HG02759 (cell line): ENCODE measurements around the gene NECTIN3.

Experiments
- ATAC-seq: cut with Tn5 transposase; IDR thresholded peaks from one replicate; pipeline ENCODE4 v1.9.1; 2021; ENCODE audit warnings: mild to moderate bottlenecking, moderate library complexity; ENCODE audit not compliant: unreplicated experiment

NECTIN3 gene, protein sequence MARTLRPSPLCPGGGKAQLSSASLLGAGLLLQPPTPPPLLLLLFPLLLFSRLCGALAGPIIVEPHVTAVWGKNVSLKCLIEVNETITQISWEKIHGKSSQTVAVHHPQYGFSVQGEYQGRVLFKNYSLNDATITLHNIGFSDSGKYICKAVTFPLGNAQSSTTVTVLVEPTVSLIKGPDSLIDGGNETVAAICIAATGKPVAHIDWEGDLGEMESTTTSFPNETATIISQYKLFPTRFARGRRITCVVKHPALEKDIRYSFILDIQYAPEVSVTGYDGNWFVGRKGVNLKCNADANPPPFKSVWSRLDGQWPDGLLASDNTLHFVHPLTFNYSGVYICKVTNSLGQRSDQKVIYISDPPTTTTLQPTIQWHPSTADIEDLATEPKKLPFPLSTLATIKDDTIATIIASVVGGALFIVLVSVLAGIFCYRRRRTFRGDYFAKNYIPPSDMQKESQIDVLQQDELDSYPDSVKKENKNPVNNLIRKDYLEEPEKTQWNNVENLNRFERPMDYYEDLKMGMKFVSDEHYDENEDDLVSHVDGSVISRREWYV

DNA sequence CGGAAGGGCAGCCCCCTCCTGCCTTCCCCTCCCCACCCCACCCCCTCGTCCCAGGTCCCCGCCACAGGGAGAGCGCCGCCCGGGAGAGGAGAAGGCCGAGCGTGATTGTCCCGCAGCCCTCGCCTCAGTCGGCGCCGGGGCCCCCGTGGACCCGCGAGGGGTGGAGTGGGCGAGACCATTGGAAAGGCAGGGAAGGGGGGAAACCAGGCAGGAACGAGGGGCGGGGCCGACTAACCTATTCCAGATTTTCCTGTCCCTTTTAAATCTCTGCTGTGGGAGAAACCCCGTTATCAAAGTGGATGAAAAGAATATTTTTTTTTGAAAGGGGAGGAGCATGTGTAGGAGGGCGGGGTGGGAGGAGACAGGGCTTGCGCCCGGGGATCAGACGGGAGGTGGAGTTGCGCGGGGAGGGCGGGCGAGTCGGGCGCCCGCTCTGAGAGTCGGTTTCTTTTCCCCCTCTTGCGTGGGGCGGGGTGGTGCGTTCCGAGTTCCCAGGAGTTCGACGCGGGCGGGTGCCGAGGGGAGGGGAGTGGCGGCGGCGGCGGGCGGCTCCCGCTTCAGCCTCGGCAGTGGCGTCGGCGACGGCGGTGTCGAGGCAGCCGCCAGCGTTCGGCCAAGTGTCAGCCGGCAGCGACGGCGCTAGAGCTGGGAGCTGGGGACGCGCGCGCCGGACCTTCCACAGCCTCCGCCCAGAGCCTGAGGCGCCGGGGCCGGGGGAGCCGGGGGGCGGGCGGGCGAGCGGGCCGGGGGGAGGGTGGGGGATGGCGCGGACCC lies at the start of gene NECTIN3:
NECTIN3 (plus strand) TSS at position 560 of the 774 bp plus-strand sequence; CDS start at position 762, 202 bp downstream.
- peak; percentile 86 for ATAC-seq

DNA sequence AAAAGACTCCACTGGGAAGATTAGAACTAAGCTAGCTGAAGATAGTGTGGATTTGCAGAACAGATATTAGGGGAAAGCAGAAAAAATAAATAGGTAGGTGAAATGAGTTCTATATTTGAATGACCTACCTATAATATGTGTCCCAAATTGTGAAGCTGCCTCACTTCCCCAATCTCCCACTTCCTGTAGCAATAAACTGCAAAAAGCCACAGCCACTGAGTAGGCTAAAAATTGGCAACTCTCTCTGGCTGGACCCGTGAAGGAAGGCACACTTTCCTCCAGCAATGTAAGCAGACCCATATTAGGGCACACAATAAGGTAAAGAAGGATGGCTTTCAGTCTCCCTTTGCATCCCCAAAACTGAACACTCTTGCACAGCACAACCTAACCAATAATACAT lies 43.7 kb upstream of the NECTIN3 start:
- no peak for ATAC-seq

- ATAC-seq = no peak
Observed at GRCh38 chr3:111031538-111031937, 40.1 kb upstream of the NECTIN3 start.

- no peak for ATAC-seq
Observed at GRCh38 chr3:111032677-111033076, 38.9 kb upstream of the NECTIN3 start.

DNA sequence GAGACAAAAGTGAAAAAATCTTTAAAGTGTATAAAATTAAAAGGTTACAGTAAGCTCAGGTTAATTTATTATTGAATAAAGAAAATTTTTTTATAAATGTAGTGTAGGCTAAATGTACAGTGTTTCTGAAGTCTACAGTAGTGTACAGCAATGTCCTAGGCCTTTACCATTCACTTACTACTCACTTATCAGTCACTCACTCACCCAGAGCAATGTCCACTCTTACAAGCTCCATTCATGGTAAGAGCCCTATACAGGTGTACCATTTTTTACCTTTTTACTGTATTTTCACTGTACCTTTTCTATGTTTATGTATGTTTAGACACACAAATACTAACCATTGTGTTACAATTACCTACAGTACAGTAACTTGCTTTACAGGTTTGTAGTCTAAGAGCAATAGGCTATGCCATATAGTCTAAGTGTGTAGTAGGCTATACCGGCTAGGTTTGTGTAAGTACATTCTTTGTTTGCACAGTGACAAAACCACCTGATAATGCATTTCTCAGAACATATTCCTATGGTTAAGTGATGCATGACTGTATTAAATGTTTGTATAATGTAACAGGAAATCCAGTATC lies 38.1 kb upstream of the NECTIN3 start:
- ATAC-seq = no peak

DNA sequence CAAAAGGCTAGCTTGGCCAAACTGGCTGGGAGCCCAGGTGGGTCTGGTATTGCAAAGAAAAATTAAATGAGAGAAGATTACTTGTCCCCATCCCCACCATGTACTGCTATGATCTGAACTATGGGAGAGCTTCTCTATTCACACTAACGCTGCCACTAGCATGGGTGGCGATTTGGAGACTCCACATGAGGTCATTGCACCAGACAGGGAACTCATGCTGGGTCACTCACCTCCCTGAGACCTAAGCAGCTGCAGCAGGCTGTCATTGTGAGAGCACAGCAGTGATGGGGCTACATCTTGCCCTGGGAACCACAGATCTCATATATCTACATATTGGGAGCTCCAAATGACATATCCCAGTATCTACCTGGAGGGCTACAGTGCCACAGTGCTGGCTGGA lies 36.3 kb upstream of the NECTIN3 start:
- ATAC-seq = no peak

GRCh38 chr3:111035902-111036301 lies 35.7 kb upstream of the NECTIN3 start:
- no peak for ATAC-seq

DNA sequence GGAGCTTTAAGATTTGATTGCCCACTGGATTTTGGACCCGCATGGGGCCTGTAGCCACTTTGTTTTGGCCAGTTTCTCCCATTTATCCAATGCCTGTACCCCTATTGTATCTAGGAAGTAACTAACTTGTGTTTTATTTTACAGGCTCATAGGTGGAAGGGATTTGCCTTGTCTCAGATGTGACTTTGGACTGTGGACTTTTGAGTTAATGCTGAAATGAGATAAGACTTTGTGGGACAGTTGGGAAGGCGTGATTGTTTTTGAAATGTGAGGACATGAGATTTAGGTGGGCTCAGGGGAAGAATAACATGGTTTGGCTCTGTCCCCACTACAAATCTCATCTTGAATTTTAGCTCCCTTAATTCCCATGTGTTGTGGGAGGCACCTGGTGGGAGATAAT lies 30.7 kb upstream of the NECTIN3 start:
- ATAC-seq = no peak

- no peak for ATAC-seq
Observed at GRCh38 chr3:111045564-111045963, 26.1 kb upstream of the NECTIN3 start.

DNA sequence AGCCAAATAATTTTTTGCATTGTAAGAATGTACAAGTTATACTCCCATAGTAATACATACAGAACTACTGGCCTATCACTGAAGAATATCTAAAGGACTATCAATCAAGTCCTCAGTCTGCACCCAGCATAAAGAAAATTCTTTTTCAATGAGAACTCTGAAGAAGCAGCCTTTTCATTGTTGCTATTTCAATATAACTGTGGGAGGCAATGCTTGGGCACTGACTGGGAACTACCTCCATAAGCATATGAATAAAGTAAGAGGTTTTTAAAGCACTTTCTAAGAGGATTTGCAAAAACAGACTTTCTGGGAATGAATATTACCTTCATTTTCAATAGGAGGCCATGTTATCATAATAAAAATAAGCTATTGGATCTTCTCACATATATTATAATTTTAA lies 24.6 kb upstream of the NECTIN3 start:
- no peak for ATAC-seq

GRCh38 chr3:111047812-111048435 lies 23.7 kb upstream of the NECTIN3 start:
- ATAC-seq = no peak

- ATAC-seq = no peak
Observed at GRCh38 chr3:111051354-111051753, 20.3 kb upstream of the NECTIN3 start.

DNA sequence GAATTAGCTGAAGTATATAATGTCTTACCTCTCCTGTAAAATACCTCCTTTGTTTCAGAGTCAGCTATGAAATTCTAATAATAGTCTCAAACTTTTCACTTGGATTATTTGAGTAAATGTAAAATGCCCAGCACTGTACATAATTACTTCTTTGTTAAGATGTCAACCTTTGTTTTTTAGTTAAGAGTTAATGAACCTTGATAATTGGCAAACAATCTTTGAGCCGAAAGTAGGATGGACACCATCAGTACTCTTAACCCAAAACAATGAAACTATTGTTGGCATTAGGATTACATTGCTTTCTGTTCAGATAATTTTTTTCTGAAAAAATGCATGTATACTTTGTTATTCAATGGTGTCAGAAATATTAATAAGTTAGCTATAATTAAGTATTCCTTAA lies 3.0 kb upstream of the NECTIN3 start:
- ATAC-seq = no peak

DNA sequence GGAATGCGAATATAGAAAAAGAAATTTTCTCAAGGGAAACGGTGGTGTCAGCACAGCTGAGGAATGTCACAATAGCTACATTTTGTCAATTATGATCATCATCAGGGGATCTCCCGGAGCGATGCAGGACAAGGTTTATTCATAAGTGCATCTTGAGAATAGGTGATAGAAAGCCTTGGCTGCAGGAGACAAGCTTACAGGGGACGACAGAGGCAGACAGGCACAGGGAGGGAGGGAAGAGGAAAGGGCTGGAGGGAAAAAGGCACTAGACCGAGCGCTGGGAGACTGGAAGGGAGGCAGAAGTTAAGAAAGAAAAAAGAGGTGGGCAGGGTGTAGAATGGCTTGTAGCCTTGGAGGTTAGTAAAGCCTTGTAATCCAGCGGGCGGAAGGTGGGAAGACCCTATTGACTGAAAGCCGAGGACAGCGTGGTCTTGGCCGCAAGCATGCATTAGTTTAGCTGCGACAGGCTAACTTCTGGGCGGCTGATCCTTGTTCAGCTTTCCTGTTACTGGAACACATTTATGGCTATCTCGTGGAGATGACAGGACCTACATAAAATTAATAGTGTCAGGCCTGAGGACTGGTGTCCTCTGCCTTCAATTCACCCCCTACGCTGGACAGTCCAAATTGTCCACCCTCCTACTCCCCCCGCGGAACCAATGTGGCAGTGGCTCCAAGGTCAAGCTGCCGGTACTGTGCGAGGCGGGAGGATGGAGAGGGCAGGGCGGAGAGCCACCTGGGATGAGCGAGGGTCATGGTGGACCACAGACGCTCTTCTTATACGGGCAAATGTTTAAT lies 1.4 kb upstream of the NECTIN3 start:
- ATAC-seq = no peak

DNA sequence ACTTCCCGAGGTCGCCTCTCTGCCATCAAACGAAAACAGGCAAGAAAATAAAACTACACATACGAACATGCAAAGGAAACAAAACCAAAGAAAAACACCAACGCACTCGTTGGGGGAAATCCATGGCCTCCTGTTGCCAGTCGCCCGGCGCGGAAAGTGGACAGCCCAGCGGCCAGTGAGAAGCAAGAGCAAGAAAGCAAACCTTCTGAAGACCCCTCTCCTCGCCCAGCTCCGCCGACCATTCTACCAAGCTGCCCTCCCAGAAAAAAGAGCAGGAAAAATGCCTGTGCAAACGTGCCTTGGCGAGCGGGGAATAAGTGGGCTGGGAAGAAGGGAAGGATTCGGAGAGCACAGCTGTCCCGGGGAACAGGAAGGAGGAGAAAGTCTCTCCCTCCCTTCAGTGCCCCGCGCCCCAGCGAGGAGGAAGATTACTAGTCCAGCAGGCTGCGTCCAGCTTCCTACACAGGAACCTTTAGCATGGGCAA lies 802 bp upstream of the NECTIN3 start:
- no peak for ATAC-seq

DNA sequence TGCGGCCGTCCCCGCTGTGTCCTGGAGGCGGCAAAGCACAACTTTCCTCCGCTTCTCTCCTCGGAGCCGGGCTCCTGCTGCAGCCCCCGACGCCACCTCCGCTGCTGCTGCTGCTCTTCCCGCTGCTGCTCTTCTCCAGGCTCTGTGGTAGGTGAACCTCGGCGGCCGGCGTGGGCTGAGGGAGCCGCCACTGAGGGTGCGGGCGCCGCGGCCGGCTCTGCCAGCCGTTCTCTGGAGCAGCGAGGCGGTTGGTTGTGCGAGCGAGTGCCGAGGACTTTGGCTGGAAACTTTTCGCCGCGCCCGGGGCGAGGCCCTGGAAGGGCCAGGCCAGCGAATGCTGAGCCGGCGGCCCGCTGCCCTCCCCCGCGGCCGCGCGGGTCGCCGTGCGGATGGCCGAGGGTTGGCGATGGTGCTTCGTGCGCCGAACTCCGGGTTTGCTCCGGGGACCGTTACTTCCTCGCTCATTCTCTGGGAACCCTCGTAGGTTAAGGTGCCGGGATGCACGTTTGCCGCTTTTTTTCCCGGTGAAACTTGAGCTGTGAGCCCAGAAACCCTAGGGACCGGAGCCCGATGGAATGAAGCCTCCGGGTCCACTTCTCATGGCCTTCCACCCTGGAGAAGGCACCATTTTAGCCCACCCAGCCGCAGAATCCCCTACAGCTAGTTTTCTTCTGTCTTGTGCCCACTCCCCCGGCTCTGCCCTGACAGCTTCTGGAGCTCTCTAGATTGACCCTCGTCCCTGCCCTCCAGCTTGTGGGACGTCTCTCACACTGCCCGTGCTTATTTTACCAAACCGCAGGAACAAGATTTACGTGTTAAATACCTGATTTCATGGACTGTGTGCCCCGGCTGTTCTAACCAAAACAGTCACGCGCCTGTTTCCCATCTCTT lies 660 bp downstream of the NECTIN3 start:
- peak; percentile 50 for ATAC-seq

- no peak for ATAC-seq
Observed at GRCh38 chr3:111073218-111073617, 1.6 kb downstream of the NECTIN3 start.

- no peak for ATAC-seq
Observed at GRCh38 chr3:111076732-111077131, 5.1 kb downstream of the NECTIN3 start.

DNA sequence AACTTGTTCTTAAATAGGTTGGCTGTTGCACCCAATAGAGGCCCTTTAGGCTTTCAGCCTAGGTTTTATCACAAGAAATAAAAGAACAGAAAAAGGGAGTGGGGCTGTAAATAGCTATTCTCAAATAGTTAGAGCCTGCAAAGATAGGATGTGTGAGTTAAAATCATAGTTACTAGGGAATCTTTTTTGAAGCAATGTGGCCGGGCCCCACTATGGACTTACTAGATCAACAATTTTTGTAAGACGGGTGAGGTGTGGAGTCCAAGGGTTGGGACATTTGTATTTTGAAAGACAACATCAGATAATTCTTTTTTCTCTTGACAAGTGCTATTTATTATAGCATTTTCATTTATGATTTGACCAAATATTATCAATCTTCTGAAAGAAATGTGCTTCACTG lies 5.8 kb downstream of the NECTIN3 start:
- no peak for ATAC-seq
